GM13976 (cell line): ENCODE measurements around the gene TSPOAP1.

Source experiments
- DNase-seq: peaks from one replicate; pipeline ENCODE4 v3.0.0; 2012; ENCODE audit warnings: low spot score
- in situ Hi-C: fragments of 300-500 bp; cut with MboI; formaldehyde crosslinking; loops from one replicate; pipeline ENCODE4 v1.12.0; 2022; ENCODE audit warnings: low sequenced_read_pairs, mixed read lengths, inconsistent platforms; ENCODE audit not compliant: unreplicated experiment
- TF ChIP-seq, protein P1 (sequence below): IDR thresholded peaks from 2 replicates; pipeline ENCODE4 v1.5.1; 2012; ENCODE audit warnings: borderline replicate concordance, mild to moderate bottlenecking; ENCODE audit not compliant: insufficient read depth; ENCODE audit errors: extremely low read depth, missing control alignments, control extremely low read depth

The TSPOAP1 gene

DNA sequence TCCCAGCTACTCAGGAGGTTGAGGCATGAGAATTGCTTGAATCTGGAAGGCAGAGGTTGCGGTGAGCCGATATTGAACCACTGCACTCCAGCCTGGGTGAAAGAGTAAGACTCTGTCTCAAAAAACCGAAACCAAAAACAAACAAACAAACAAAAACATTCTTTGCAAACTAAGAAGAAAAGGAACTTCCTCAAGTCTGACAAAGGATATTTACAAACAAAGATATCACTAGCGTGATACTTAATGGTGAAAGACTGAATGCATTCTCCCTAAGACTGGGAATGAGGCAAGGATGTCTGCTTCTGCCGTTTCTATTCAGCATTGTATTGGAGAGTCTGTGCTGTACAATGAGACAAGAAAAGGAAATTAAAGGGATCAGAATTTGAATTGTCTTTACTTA lies 37.3 kb downstream of the TSPOAP1 start:
- no peak for DNase-seq
- TF ChIP-seq, protein P1, sequence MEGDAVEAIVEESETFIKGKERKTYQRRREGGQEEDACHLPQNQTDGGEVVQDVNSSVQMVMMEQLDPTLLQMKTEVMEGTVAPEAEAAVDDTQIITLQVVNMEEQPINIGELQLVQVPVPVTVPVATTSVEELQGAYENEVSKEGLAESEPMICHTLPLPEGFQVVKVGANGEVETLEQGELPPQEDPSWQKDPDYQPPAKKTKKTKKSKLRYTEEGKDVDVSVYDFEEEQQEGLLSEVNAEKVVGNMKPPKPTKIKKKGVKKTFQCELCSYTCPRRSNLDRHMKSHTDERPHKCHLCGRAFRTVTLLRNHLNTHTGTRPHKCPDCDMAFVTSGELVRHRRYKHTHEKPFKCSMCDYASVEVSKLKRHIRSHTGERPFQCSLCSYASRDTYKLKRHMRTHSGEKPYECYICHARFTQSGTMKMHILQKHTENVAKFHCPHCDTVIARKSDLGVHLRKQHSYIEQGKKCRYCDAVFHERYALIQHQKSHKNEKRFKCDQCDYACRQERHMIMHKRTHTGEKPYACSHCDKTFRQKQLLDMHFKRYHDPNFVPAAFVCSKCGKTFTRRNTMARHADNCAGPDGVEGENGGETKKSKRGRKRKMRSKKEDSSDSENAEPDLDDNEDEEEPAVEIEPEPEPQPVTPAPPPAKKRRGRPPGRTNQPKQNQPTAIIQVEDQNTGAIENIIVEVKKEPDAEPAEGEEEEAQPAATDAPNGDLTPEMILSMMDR, result no peak
- in situ Hi-C loops, result no loop called here

DNA sequence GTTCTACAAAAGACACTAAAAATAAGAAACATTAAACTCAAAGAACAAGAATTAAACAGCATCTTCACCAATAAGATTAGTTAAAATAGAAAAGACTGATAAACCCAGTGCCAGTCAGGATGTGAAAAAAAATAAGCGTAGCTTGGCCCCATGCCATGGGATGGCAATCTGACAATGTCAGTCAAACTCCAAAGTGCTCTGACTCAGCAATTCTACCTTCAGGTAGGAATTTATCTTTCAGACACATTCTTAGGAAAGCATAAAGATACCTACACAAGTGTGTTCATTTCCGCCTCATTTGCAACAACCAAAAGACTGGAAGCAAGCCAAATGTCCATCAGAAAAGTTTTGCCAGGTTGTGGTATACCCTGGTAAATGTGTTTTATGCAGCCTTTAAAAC lies 38.7 kb downstream of the TSPOAP1 start:
- TF ChIP-seq, protein P1, result no peak
- in situ Hi-C loops, result no loop called here

DNA sequence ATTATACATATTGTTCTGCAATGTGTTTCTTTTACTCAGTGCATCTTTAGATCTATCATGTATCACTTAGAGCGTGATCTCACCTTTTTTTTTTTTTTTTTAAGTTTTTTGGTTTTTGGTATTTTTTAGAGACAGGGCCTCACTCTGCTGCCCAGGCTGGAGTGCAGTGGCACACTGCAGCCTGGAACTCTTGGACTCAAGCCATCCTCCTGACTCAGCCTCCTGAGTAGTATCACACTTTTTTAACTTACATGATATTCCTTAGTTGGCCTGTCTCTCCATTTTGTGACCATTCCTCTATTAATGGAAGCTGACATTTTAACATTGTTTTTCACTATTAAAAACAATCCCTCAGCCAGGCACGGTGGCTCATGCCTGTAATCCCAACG lies 43.2 kb downstream of the TSPOAP1 start:
- no peak for DNase-seq
- in situ Hi-C loops, result no loop called here
- TF ChIP-seq, protein P1, result no peak

More for the DNA sequence above, 38.7 kb downstream of the TSPOAP1 start:
- no peak for DNase-seq

DNA sequence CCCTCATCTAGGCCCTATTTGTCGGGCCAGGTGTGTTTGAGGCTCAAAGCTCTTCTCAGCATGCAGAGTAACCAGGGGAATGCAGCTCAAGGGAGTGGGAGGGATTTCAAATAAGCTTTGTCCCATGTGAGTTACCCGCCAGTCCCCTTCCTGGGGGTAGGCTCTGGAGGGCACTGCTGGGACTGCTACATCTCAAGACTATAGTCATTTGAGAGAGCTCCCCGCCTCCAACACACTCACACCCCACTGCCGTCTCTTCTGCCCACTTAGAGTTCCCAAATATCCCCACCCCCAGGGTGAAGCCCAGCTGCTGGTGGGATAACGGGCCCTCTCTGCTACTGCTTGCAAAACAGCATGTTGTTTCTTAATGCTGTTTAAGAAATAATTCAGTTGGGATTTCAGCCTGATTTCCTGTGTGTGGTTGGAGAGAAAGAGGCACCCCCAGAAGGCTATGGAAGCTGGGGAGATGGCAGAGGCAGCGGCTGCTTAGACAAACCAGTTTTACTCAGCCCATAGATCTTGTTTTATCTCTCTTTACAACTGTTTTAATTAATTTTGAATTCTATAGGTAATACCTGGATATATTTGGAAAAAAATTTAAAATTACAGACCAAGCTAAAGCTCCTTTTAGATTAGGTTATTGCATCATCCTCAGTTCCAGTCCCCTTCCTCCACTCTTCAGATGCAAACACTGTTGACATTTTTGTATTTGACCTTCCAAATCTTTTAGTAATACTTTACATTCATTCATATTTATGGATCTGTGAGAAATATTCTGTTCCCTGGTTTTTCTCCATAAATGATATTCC lies 43.8 kb downstream of the TSPOAP1 start:
- no peak for DNase-seq
- in situ Hi-C loops, result no loop called here
- TF ChIP-seq, protein P1, result no peak

DNA sequence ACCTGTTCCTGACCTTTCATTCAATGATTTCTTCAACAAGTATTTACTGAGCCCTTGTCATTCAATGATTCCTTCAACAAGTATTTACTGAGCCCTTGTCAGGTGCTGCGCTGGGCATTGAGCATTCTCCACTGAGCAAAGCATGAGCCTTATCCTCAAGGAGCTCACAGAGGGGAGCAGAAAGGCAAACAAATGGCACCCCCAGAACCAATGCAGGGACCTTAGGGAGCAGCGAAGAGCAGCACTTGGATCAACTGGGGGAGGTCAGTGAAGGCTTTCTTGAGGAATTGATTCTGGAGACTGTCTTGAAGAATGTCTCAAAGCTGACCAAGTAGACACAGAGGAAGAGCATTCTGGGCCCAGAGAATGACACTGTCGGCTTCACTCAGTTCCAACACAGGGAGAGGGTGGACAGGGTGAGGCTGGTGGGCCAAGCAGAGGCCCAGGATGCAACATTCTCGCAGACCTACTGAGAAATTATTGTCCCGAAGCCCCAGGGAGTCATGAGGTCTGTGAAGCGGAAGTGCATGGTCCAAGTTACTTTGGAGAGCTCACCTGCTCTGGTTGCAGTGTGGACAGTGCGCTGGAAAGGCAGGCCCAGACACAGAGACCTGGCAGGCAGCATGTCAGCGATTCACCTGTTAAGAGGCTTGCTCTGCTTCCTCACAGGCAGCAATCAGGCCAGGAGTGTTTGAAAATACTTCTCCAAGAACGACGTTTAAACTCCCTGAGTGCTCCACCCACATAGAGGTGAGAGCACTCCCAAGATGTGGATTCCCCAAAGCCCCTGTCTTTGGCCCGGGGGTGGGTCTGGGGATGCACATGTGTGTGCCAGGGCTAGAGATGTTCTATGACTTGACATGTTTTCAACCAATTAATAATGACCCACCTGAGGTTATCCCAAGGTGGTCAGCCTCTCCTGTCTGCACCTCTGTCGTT lies 44.7 kb downstream of the TSPOAP1 start:
- no peak for DNase-seq
- in situ Hi-C loops, result no loop called here
- TF ChIP-seq, protein P1, result no peak

DNA sequence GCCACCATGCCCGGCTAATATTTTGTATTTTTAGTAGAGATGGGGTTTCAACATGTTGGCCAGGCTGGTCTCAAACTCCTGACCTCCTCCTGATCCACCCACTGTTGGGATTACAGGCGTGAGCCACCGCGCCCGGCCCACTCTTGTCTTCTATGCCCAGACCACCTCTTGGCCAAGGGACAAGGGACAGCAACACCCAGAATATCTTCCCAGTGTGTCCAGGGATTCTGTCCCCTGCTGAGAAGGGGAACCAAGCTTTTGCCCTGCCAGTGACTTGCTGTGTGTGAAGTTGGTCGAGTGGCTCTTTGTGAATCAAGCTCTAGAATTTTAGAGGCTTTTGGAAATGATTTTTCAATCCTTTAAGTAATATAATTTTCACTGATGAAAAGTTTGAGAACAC lies 46.2 kb downstream of the TSPOAP1 start:
- in situ Hi-C loops, result no loop called here
- TF ChIP-seq, protein P1, result no peak
- DNase-seq, result no peak
